Uterus (tissue), 2 donors: ENCODE results near the gene APOBEC3G.

Experiments
- POLR2A ChIP-seq, 2 donors: fragments of 450-650 bp; IDR thresholded peaks; one replicate each; pipeline ENCODE4 v1.6.1; 2016; ENCODE audit warnings: antibody characterized with exemption in 2 of 2, mild to moderate bottlenecking in 1 of 2, moderate library complexity in 1 of 2
- TF ChIP-seq, protein P1 (sequence below), 4 experiments: fragments of 200-600 bp in 2 of 4; fragments of 450-650 bp in 2 of 4; sonication (generic) in 2 of 4; IDR thresholded peaks; one replicate each; pipeline ENCODE4 v1.5.1; 2016 to 2019; ENCODE audit warnings: antibody characterized with exemption in 4 of 4, mild to moderate bottlenecking in 2 of 4, moderate library complexity in 1 of 4

DNA sequence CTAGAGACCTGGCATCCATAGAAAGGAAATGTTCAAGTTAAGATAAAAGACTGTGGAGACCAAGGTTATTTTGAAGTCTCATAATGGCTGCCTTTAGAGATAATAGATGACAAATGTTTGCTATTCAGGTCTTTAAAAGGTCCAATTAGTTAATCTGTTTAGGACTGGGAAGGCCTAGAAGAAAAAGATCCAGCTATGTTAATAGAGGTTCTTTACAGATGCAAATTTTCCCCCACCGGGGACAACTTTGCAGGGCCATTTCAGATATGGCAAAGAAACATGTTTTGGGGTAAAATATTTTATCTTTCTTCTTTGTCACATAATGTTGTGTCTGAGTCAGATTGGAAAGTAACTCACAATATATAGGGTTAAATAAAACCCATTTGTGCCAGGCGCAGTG lies 3.1 kb upstream of the APOBEC3G start:
- TF ChIP-seq, protein P1, sequence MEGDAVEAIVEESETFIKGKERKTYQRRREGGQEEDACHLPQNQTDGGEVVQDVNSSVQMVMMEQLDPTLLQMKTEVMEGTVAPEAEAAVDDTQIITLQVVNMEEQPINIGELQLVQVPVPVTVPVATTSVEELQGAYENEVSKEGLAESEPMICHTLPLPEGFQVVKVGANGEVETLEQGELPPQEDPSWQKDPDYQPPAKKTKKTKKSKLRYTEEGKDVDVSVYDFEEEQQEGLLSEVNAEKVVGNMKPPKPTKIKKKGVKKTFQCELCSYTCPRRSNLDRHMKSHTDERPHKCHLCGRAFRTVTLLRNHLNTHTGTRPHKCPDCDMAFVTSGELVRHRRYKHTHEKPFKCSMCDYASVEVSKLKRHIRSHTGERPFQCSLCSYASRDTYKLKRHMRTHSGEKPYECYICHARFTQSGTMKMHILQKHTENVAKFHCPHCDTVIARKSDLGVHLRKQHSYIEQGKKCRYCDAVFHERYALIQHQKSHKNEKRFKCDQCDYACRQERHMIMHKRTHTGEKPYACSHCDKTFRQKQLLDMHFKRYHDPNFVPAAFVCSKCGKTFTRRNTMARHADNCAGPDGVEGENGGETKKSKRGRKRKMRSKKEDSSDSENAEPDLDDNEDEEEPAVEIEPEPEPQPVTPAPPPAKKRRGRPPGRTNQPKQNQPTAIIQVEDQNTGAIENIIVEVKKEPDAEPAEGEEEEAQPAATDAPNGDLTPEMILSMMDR (IDR thresholded peaks at IDR 0.05), result no peak
- no peak for TF ChIP-seq POLR2A (IDR thresholded peaks at IDR 0.05)
